GM19099 (cell line): ENCODE data around the gene WWP2.

ENCODE experiments used
- POLR2A ChIP-seq: IDR thresholded peaks from 3 replicates; pipeline ENCODE4 v1.6.1; 2011; ENCODE audit warnings: low read depth; ENCODE audit not compliant: insufficient read length; ENCODE audit errors: extremely low read depth

WWP2 gene

DNA sequence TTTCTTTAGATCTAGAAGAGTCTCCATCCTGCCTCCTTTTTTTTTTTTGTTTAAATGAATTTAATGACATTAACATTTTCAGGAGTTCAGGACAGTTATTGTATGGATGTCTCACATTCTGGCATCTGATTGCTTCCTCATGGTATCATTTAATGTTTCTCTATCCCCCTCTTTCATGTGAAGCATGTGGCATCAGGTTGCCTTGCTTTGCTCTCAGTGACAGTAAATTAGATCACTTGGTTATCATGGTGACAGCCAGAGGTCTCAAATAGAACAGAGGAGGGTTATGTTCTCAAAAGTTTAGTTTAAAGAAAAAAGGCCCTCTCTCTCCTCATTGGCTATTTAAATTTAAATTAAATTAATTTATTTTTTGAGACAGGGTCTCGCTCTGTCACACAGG is 74.1 kb downstream of the WWP2 start:
- TF ChIP-seq POLR2A: no peak

DNA sequence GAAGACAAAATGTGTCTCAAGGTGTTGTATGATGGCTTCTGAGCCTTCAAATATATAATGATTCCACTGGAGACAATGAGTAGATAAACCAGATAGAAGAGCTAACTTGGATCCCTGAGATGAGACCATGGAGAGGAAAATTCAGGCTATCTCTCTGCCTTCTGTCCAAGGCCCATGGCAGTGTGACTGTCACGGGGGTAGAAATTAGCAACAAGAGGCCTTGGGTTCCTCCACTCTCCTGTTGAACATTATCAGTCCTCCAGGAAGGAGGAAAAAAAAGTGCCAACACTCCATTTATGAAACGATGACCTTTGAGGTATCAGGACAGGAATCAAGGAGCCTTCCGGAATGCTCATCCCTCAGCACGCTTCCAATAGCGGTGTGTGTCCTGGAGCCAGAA is 75.2 kb downstream of the WWP2 start:
- no peak for TF ChIP-seq POLR2A

GRCh38 chr16:69838489-69838888 is 76.4 kb downstream of the WWP2 start:
- no peak for TF ChIP-seq POLR2A

DNA sequence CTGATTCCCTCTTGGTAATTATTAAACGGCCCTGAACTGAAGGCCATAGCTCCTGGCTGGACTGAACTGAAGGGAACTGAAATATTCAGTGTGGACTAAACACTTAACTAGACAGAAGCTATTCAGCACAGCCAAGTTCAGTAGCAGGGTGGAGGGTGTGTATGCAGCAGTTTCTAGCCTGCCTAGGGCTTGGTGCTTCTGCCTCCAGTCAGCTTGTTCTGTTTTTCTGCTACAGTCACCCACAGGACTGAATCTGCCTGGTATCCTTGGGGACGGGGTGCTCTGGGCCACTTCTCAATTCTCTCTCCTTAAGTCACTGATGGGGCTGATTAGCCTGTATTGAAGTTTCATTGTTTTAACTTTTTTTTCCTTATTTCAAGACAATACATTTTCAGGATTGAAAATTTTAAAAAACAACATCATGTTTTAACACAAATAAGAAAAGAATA is 77.1 kb downstream of the WWP2 start:
- TF ChIP-seq POLR2A: no peak

GRCh38 chr16:69839798-69840409 is 77.8 kb downstream of the WWP2 start:
- TF ChIP-seq POLR2A: no peak

- TF ChIP-seq POLR2A: no peak
Measured at GRCh38 chr16:69840975-69841374, 78.8 kb downstream of the WWP2 start.

- TF ChIP-seq POLR2A: no peak
Measured at GRCh38 chr16:69844441-69844840, 82.3 kb downstream of the WWP2 start.

GRCh38 chr16:69845181-69845580 is 83.0 kb downstream of the WWP2 start:
- TF ChIP-seq POLR2A: no peak

DNA sequence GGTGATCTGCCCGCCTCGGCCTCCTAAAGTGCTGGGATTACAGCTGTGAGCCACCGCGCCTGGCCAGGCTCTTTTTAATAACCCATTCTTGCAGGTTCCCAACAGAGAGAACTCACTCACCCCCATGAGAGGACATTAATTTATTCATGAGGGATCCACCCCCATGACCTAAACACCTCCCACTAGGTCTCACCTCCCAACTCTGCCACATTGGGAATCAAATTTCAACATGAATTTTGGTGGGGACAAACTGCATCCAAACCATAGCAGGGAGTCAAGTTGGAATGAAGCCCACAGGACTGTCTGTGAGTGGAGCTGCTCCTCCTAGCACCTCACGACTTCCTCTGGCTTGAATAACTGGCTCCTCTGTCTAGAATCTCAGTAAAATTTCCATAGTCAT is 85.5 kb downstream of the WWP2 start:
- TF ChIP-seq POLR2A: no peak

DNA sequence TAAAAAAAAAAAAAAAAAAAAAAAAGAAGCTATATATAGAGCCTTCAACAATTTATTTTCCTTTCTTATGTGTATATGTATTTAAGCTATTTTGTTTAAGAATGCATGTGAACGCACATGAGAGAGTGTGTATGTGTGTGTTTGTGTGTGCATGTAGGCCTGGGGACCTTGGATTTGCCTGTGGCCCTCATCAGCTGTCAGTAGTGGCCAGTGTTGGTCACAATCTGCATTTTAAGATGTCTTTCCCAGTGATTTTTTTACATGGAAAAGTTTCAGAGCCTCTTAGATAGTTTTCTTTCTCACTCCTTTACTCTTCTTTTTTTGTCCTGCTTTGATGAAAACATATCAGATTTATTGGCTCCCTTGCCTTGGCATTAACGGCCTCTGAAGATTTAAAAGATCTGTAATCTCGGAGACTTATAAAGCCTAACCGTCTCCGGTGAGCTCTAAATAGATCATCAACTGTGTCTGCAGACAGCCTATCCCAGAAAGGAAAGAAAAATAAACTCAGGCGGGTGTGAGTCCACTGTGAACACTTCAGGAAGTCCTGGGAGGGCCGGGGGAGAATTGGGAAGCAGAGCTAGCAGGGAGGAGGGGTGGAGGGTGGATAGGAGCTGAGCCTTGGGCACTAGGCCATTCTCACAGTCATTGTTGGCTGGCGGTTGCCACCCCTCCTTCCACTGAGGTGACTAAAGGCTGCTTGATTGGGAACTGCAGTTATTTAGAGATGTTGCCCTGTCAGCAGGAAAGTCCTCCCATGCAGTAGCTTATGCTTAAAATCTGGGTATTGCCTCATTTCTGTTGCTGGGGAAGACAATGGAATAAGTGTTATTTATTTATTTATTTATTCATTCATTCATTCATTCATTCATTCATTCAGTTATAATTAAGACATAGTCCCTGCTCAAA is 86.8 kb downstream of the WWP2 start:
- no peak for TF ChIP-seq POLR2A

DNA sequence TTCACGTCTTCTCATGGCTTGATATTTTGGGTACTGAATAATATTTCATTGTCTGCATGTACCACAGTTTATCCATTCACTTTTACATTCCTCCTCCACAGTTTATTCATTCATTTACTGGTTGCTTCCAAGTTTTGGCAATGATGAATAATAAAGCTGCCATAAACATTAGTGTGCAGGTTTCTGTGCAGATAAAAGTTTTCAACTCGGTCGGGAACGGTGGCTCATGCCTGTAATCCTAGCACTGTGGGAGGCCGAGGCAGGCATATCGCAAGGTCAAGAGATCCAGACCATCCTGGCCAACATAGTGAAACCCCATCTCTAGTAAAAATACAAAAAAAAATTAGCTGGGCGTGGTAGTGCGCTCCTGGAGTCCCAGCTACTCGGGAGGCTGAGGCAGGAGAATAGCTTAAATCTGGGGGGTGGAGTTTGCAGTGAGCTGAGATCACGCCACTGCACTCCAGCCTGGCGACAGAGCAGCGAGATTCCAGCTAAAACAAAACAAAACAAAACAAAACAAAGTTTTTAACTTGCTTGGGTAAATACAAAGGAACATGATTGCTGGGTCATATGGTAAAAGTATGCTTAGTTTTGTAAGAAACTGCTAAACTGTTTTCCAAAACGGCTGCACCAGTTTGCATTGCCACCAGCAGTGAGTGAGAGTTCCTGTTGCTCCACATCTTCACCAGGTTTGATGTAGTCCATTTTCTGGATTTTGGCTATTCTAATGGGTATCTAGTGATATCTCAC is 89.5 kb downstream of the WWP2 start:
- TF ChIP-seq POLR2A: no peak

DNA sequence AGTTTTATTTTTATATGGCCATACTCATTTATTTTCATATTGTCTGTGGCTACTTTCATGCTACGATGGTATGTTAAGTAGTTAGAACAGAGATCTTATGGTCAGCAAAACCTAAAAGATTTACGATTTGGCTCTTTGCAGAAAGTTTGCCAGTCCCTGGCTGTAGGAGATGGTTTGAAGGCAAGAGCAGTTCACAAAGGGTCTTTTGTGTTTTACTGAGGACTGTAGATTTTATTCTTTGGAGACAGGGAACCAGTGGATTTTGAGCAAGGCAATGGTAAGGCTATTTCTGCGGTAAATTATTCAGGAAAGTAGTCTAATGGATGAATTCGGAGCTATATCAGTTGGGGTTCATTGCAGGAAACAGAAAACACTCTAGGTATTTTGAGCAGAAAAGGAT is 90.7 kb downstream of the WWP2 start:
- no peak for TF ChIP-seq POLR2A

DNA sequence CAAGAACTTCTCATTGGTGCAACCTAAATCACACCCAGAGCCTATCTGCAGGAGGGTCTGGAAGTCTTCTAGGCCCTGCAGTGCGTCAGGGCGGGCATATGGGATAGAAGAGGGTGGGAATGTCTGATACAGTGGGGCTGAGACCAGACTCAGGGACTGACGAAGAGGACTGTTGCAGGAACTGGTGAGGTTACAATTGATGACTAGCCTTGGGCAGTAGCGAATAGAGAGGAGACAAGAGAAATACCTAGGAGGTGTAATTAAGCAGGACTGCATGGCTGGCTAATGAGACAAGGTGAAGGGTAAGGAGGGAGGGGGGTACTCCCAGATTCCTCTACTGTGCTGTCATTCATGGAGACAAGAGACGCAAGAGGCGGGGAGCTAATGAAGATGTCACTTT is 91.3 kb downstream of the WWP2 start:
- TF ChIP-seq POLR2A: no peak

DNA sequence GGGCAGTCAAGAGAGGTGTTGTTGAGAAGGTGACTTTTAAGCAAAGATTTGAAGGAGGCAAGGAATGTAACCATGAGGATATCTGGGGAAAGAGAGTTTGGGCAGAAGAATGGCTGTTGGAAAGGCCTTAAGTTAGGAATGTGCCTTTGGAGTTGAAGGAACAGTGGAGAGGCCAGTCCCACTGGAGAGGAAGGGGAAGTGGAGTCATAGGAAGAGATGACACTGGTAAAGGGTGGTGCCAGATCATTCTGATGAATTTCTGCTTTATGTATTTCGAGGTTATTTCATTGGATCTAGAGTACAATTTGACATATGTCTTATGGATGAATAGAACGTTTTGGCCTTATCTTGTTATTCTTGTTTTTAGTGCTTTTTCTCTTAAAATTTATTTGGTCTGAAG is 93.5 kb downstream of the WWP2 start:
- TF ChIP-seq POLR2A: no peak
